Trophoblast cell (in vitro differentiated cells and primary cell): ENCODE measurements around the gene SMARCA1.
A peak's percentile ranks its signal among the peaks of the same experiment; 100 is the strongest.

Experiments
- DNase-seq, 2 donors: peaks; one replicate each; pipeline ENCODE4 v3.0.0-alpha.2; 2016
- H2AFZ ChIP-seq: 2 replicates; pipeline ENCODE4 v1.6.1; 2013; ENCODE audit warnings: low read length, moderate library complexity, mild to moderate bottlenecking; ENCODE audit not compliant: insufficient read depth, poor library complexity
- H2AK5ac ChIP-seq: 2 replicates; pipeline ENCODE4 v1.6.1; 2013; ENCODE audit warnings: mild to moderate bottlenecking, low read length
- H2BK120ac ChIP-seq: 2 replicates; pipeline ENCODE4 v1.6.1; 2013; ENCODE audit warnings: low read length, mild to moderate bottlenecking, moderate library complexity; ENCODE audit not compliant: insufficient read depth, poor library complexity
- H2BK12ac ChIP-seq: 2 replicates; pipeline ENCODE4 v1.6.1; 2013; ENCODE audit warnings: mild to moderate bottlenecking, low read length, moderate library complexity
- H2BK5ac ChIP-seq: 2 replicates; pipeline ENCODE4 v1.6.1; 2013; ENCODE audit warnings: low read length, low read depth, moderate library complexity, mild to moderate bottlenecking; ENCODE audit not compliant: poor library complexity
- H3K14ac ChIP-seq: 2 replicates; pipeline ENCODE4 v1.6.1; 2013; ENCODE audit warnings: mild to moderate bottlenecking, low read length
- H3K18ac ChIP-seq: 2 replicates; pipeline ENCODE4 v1.6.1; 2013; ENCODE audit warnings: mild to moderate bottlenecking, low read length
- H3K23ac ChIP-seq: 2 replicates; pipeline ENCODE4 v1.6.1; 2013; ENCODE audit warnings: low read length
- H3K27ac ChIP-seq: 2 replicates; pipeline ENCODE4 v1.5.1; 2013; ENCODE audit warnings: low read depth, mild to moderate bottlenecking, inconsistent platforms, low read length, moderate library complexity
- H3K27me3 ChIP-seq: 2 replicates; pipeline ENCODE4 v1.6.1; 2013; ENCODE audit warnings: inconsistent platforms, mild to moderate bottlenecking, low read length, moderate library complexity; ENCODE audit not compliant: insufficient read depth
- H3K36me3 ChIP-seq, 2 experiments: 1 replicate in 1 of 2; 2 replicates in 1 of 2; pipeline ENCODE4 v1.6.1; 2013; ENCODE audit warnings: low read length in 2 of 2, mild to moderate bottlenecking in 2 of 2, moderate library complexity in 1 of 2; ENCODE audit not compliant: insufficient read depth in 2 of 2, control insufficient read depth in 1 of 2
- H3K4ac ChIP-seq: 2 replicates; pipeline ENCODE4 v1.6.1; 2013; ENCODE audit warnings: low read depth, mild to moderate bottlenecking, low read length, moderate library complexity
- H3K4me1 ChIP-seq, 2 experiments: 1 replicate in 1 of 2; 2 replicates in 1 of 2; pipeline ENCODE4 v1.6.1; 2013; ENCODE audit warnings: low read length in 2 of 2, mild to moderate bottlenecking in 2 of 2, moderate library complexity in 1 of 2; ENCODE audit not compliant: insufficient read depth in 2 of 2, control insufficient read depth in 1 of 2
- H3K4me2 ChIP-seq: 2 replicates; pipeline ENCODE4 v1.6.1; 2013; ENCODE audit warnings: inconsistent platforms, mild to moderate bottlenecking, low read length, moderate library complexity
- H3K4me3 ChIP-seq: 2 replicates; pipeline ENCODE4 v1.5.1; 2013; ENCODE audit warnings: mild to moderate bottlenecking, low read depth, low read length, inconsistent platforms
- H3K79me1 ChIP-seq: one replicate; pipeline ENCODE4 v1.6.1; 2013; ENCODE audit warnings: low read length
- H3K79me2 ChIP-seq: 2 replicates; pipeline ENCODE4 v1.6.1; 2013; ENCODE audit warnings: low read length, mild to moderate bottlenecking; ENCODE audit not compliant: control insufficient read depth, insufficient read depth, poor library complexity
- H3K9ac ChIP-seq: 2 replicates; pipeline ENCODE4 v1.6.1; 2013; ENCODE audit warnings: mild to moderate bottlenecking, low read length
- H3K9me3 ChIP-seq: 2 replicates; pipeline ENCODE4 v1.6.1; 2013; ENCODE audit warnings: low read depth, mild to moderate bottlenecking, control low read depth, inconsistent platforms, low read length; ENCODE audit not compliant: insufficient read depth
- H4K12ac ChIP-seq: 2 replicates; pipeline ENCODE4 v1.6.1; 2013; ENCODE audit warnings: low read depth, mild to moderate bottlenecking, low read length, moderate library complexity
- H4K8ac ChIP-seq: 2 replicates; pipeline ENCODE4 v1.6.1; 2013; ENCODE audit warnings: low read depth, mild to moderate bottlenecking, low read length, moderate library complexity
- H4K91ac ChIP-seq: one replicate; pipeline ENCODE4 v1.6.1; 2013; ENCODE audit warnings: low read depth, mild to moderate bottlenecking, low read length, moderate library complexity
- WGBS: extraction: QIAGEN DNeasy Blood & Tissue Kit; methylation state at CpG from one replicate; pipeline ENCODE4 v1.1.7; 2013; ENCODE audit warnings: missing lambda C conversion rate; ENCODE audit not compliant: insufficient read length, insufficient coverage; ENCODE audit errors: extremely low coverage; 5-methylcytosine and 5-hydroxymethylcytosine counted together

The SMARCA1 gene

GRCh38 chrX:129488359-129488758 is 34.9 kb downstream of the SMARCA1 start:
- no peak overlapping the region for H3K9ac ChIP-seq
- no peak overlapping the region for H4K91ac ChIP-seq
- H3K79me2 ChIP-seq, result no peaks in the 10 kb centered on the region
- H2AK5ac ChIP-seq, result no peak overlapping the region
- H2BK5ac ChIP-seq, result no peak overlapping the region
- no peak overlapping the region for H4K12ac ChIP-seq
- H3K23ac ChIP-seq, result no peak overlapping the region
- H3K27me3 ChIP-seq, result no peaks in the 10 kb centered on the region
- H2BK120ac ChIP-seq, result no peak overlapping the region
- H3K79me1 ChIP-seq, result no peaks in the 10 kb centered on the region
- no peak for DNase-seq
- H4K8ac ChIP-seq, result no peak overlapping the region
- H3K9me3 ChIP-seq, result no peaks in the 10 kb centered on the region
- H3K4me2 ChIP-seq, result no peak overlapping the region
- no peak overlapping the region for H2AFZ ChIP-seq
- no peak overlapping the region for H3K27ac ChIP-seq
- H3K18ac ChIP-seq, result no peak overlapping the region
- H3K4me1 ChIP-seq, result no peaks in the 10 kb centered on the region
- H3K36me3 ChIP-seq, result peaks cover 12% of the 10 kb centered on the region in 2 experiments
- H3K14ac ChIP-seq, result no peak overlapping the region
- no peak overlapping the region for H2BK12ac ChIP-seq
- H3K4ac ChIP-seq, result no peak overlapping the region
- no peak overlapping the region for H3K4me3 ChIP-seq

- Histone ChIP-seq H3K9me3 (no peaks in the 10 kb centered on the region), H2BK5ac (no peak overlapping the region), H2BK120ac (no peak overlapping the region), H3K4me2 (no peak overlapping the region), H4K91ac (no peak overlapping the region), H3K27ac (no peak overlapping the region), H3K36me3 (peaks cover 6 to 14% of the 10 kb centered on the region in 2 experiments), H3K9ac (no peak overlapping the region), H4K8ac (no peak overlapping the region), H3K23ac (no peak overlapping the region), H3K27me3 (no peaks in the 10 kb centered on the region), H2AFZ (no peak overlapping the region), H3K4ac (no peak overlapping the region), H3K4me3 (no peak overlapping the region), H2BK12ac (no peak overlapping the region), H3K79me2 (no peaks in the 10 kb centered on the region), H2AK5ac (no peak overlapping the region), H3K18ac (no peak overlapping the region), H3K79me1 (no peaks in the 10 kb centered on the region), H3K4me1 (no peaks in the 10 kb centered on the region), H4K12ac (no peak overlapping the region), H3K14ac (no peak overlapping the region)
- DNase-seq, result no peak
- no CpG with 5 or more reads among the region's 6 CpGs for WGBS
These were observed 42.4 kb downstream of the SMARCA1 start for GRCh38 chrX:129480889-129481288.

- no peak overlapping the region for H2BK5ac ChIP-seq
- DNase-seq, result no peak
- no peak overlapping the region for H2BK12ac ChIP-seq
- no peak overlapping the region for H3K4me3 ChIP-seq
- no peaks in the 10 kb centered on the region for H3K4me1 ChIP-seq
- H3K27me3 ChIP-seq, result no peaks in the 10 kb centered on the region
- H3K9me3 ChIP-seq, result no peaks in the 10 kb centered on the region
- H3K23ac ChIP-seq, result no peak overlapping the region
- peaks cover 3 to 11% of the 10 kb centered on the region in 2 experiments for H3K36me3 ChIP-seq
- no peak overlapping the region for H3K27ac ChIP-seq
- no peak overlapping the region for H3K4me2 ChIP-seq
- H3K14ac ChIP-seq, result no peak overlapping the region
- H2AK5ac ChIP-seq, result no peak overlapping the region
- H3K18ac ChIP-seq, result no peak overlapping the region
- no peak overlapping the region for H3K4ac ChIP-seq
- H3K79me2 ChIP-seq, result no peaks in the 10 kb centered on the region
- H4K91ac ChIP-seq, result no peak overlapping the region
- H3K79me1 ChIP-seq, result no peaks in the 10 kb centered on the region
- H2BK120ac ChIP-seq, result no peak overlapping the region
- no CpG with 5 or more reads among the region's 4 CpGs for WGBS
- H3K9ac ChIP-seq, result no peak overlapping the region
- no peak overlapping the region for H2AFZ ChIP-seq
- no peak overlapping the region for H4K8ac ChIP-seq
- no peak overlapping the region for H4K12ac ChIP-seq
These were observed 44.8 kb downstream of the SMARCA1 start for GRCh38 chrX:129478516-129478915.

GRCh38 chrX:129472116-129472515 is 51.2 kb downstream of the SMARCA1 start:
- H3K79me1 ChIP-seq, result no peaks in the 10 kb centered on the region
- peaks cover 5 to 11% of the 10 kb centered on the region in 2 experiments for H3K36me3 ChIP-seq
- no peaks in the 10 kb centered on the region for H3K79me2 ChIP-seq
- H3K27me3 ChIP-seq, result no peaks in the 10 kb centered on the region
- no peak overlapping the region for H4K8ac ChIP-seq
- no peak overlapping the region for H3K4me3 ChIP-seq
- no peak overlapping the region for H4K12ac ChIP-seq
- peak; percentile 14 to 23 for DNase-seq
- no peak overlapping the region for H3K4me2 ChIP-seq
- H3K9ac ChIP-seq, result no peak overlapping the region
- H2AFZ ChIP-seq, result no peak overlapping the region
- no peak overlapping the region for H4K91ac ChIP-seq
- no peak overlapping the region for H3K18ac ChIP-seq
- H3K27ac ChIP-seq, result no peak overlapping the region
- no peak overlapping the region for H3K4ac ChIP-seq
- H2BK5ac ChIP-seq, result no peak overlapping the region
- no peak overlapping the region for H3K23ac ChIP-seq
- H3K9me3 ChIP-seq, result no peaks in the 10 kb centered on the region
- no peaks in the 10 kb centered on the region for H3K4me1 ChIP-seq
- no peak overlapping the region for H2BK12ac ChIP-seq
- H2BK120ac ChIP-seq, result no peak overlapping the region
- WGBS, result no CpG with 5 or more reads among the region's 1 CpG
- H2AK5ac ChIP-seq, result no peak overlapping the region
- no peak overlapping the region for H3K14ac ChIP-seq
